Measurements from ENCODE around the gene CPLX3. TPM values are rescaled to one million over a fixed set of nuclear protein-coding genes. Genes with fewer than 3 reads are reported as not detected.
A peak's percentile ranks its signal among the peaks of the same experiment; 100 is the strongest.

CPLX3 gene
- polyA plus RNA-seq, 1 donor from 2014 or later = 0.27 TPM

- peak overlapping the region; percentile 81 for H3K9ac ChIP-seq (ENCODE audit: low read length)
- H3F3A ChIP-seq (ENCODE audit: insufficient read depth, low read length, poor library complexity, severe bottlenecking) = no peaks in the 10 kb centered on the region
- H4K20me1 ChIP-seq (ENCODE audit: insufficient read depth) = peaks cover 5% of the 10 kb centered on the region
- H3K36me3 ChIP-seq (ENCODE audit: insufficient read depth, low read length) = no peaks in the 10 kb centered on the region
- H3K9me3 ChIP-seq (ENCODE audit: low read length) = no peaks in the 10 kb centered on the region
- peak overlapping the region; percentile 73 for H3K4me3 ChIP-seq (ENCODE audit: low read length)
- H3K27ac ChIP-seq (ENCODE audit: low read length) = no peak overlapping the region
- H2AFZ ChIP-seq (ENCODE audit: low read depth, low read length) = no peak overlapping the region
- no peaks in the 10 kb centered on the region for H3K9me2 ChIP-seq (ENCODE audit: insufficient read depth, low read length)
- no peak for TF ChIP-seq EZH2 (IDR thresholded peaks at IDR 0.05; ENCODE audit: borderline replicate concordance, insufficient read depth, low read length, poor library complexity, severe bottlenecking)
- H3K79me2 ChIP-seq (replicated peaks; ENCODE audit: insufficient read depth, low read length) = peaks cover 44% of the 10 kb centered on the region
- no peaks in the 10 kb centered on the region for H3K27me3 ChIP-seq (ENCODE audit: insufficient read depth, low read depth, low read length)
- peak overlapping the region; percentile 94 for H3K4me2 ChIP-seq (ENCODE audit: low read length)
Measured at GRCh38 chr15:74783072-74783807, 43.2 kb upstream of the CPLX3 start.

GRCh38 chr15:74783808-74784175 lies 42.6 kb upstream of the CPLX3 start:
- TF ChIP-seq EP300 (conservative IDR thresholded peaks at IDR 0.05; ENCODE audit: poor library complexity, severe bottlenecking) = no peak
- TF ChIP-seq RAD21 (conservative IDR thresholded peaks at IDR 0.05) = no peak
- no peak for TF ChIP-seq EZH2 (IDR thresholded peaks at IDR 0.05; ENCODE audit: borderline replicate concordance, insufficient read depth, low read length, poor library complexity, severe bottlenecking)
- TF ChIP-seq POLR2AphosphoS5 (IDR thresholded peaks at IDR 0.05) = no peak
- no peak for TF ChIP-seq REST (IDR thresholded peaks at IDR 0.05; ENCODE audit: borderline replicate concordance)
- TF ChIP-seq TAF1 (IDR thresholded peaks at IDR 0.05; ENCODE audit: low read depth) = no peak
- TF ChIP-seq CTCF (IDR thresholded peaks at IDR 0.05; ENCODE audit: poor library complexity, severe bottlenecking) = no peak
- no peak for TF ChIP-seq SMC3 (conservative IDR thresholded peaks at IDR 0.05; ENCODE audit: poor library complexity)
- TF ChIP-seq MXI1 (conservative IDR thresholded peaks at IDR 0.05; ENCODE audit: poor library complexity, severe bottlenecking) = no peak
- Histone ChIP-seq H2AFZ (ENCODE audit: low read depth, low read length) (no peak overlapping the region), H3K36me3 (ENCODE audit: insufficient read depth, low read length) (no peaks in the 10 kb centered on the region), H3K4me3 (ENCODE audit: low read length) (peak overlapping the region; percentile 73), H3K9me3 (ENCODE audit: low read length) (no peaks in the 10 kb centered on the region), H3K27ac (ENCODE audit: low read length) (no peak overlapping the region), H3F3A (ENCODE audit: insufficient read depth, low read length, poor library complexity, severe bottlenecking) (no peaks in the 10 kb centered on the region), H3K4me2 (ENCODE audit: low read length) (peak overlapping the region; percentile 94), H3K27me3 (ENCODE audit: insufficient read depth, low read depth, low read length) (no peaks in the 10 kb centered on the region), H4K20me1 (ENCODE audit: insufficient read depth) (peaks cover 5% of the 10 kb centered on the region), H3K9ac (ENCODE audit: low read length) (peak overlapping the region; percentile 81), H3K9me2 (ENCODE audit: insufficient read depth, low read length) (no peaks in the 10 kb centered on the region), H3K79me2 (replicated peaks; ENCODE audit: insufficient read depth, low read length) (peaks cover 50% of the 10 kb centered on the region)
